Astrocyte of the spinal cord (primary cell): ENCODE measurements around the gene RNLS.
A peak's percentile ranks its signal among the peaks of the same experiment; 100 is the strongest.

ENCODE experiments used
- DNase-seq: peaks from one replicate; pipeline ENCODE4 v3.0.0; 2011; ENCODE audit warnings: low read depth, low spot score
- H3K4me3 ChIP-seq: 2 replicates; pipeline ENCODE4 v1.5.1; 2011; ENCODE audit warnings: low read depth, mild to moderate bottlenecking, low read length, moderate library complexity
- in situ Hi-C: cut with HindIII; loops from 2 replicates; pipeline ENCODE4 v1.10.0; 2017; ENCODE audit warnings: low sequenced_read_pairs
- TF ChIP-seq, protein P1 (sequence below): IDR thresholded peaks from 2 replicates; pipeline ENCODE4 v1.5.1; 2012; ENCODE audit warnings: low read depth, mild to moderate bottlenecking, low read length, inconsistent platforms

Gene RNLS

DNA sequence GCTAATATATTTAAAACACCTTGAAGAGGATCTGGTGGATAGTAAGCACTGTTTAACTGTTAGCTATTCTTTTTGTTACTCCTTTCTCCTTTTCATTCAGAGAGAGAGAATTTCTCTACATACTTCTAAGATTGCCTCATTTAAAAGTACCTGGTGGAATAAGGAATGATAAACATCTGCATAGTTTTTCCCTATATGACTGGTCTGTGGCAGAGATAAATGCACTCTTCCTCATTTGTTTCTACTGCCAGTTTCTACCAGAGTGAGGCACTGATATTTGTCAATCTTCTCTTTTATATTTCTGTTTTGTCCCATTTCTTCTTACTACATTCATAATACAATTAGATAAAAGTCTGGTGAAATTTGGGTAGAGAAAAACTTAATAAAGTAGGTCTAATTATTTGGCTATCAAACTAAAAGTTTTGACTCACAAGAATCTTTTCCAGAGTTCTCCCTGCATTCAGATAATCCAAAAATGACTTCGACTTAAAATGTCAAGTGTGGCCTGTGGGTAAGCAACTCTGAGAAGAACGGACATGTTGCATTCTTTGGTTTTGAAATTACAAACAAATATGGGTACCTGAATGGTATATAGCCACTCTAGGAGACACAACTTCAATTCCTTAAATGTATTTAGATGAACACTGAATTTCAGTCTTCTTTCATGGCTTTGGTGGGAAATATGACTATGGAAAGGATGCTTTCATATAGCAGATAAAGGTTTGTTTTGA, 38.8 kb downstream of the RNLS start:
- in situ Hi-C loops = no loop called here
- TF ChIP-seq, protein P1, sequence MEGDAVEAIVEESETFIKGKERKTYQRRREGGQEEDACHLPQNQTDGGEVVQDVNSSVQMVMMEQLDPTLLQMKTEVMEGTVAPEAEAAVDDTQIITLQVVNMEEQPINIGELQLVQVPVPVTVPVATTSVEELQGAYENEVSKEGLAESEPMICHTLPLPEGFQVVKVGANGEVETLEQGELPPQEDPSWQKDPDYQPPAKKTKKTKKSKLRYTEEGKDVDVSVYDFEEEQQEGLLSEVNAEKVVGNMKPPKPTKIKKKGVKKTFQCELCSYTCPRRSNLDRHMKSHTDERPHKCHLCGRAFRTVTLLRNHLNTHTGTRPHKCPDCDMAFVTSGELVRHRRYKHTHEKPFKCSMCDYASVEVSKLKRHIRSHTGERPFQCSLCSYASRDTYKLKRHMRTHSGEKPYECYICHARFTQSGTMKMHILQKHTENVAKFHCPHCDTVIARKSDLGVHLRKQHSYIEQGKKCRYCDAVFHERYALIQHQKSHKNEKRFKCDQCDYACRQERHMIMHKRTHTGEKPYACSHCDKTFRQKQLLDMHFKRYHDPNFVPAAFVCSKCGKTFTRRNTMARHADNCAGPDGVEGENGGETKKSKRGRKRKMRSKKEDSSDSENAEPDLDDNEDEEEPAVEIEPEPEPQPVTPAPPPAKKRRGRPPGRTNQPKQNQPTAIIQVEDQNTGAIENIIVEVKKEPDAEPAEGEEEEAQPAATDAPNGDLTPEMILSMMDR = no peak
- no peak overlapping the region for H3K4me3 ChIP-seq
- DNase-seq = no peak

DNA sequence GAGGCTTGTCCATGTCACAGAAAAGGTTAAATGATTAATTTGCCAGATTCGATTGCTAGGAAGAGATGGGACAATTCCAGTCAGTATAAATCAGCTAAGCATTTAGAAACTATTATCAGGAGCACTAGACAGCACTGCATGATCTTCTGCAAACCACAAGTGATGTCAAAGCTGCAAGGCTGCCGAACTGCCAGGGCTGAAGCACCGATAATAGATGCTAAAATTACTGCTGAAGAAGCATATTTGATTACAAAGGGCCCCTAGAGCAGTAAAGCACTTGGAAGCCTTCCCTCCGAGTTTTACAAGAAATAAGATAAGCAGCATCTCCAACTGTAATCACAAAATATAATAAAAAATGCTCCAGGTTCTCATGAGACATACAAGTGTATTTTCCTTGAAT, 40.6 kb downstream of the RNLS start:
- DNase-seq = no peak
- H3K4me3 ChIP-seq = no peak overlapping the region
- TF ChIP-seq, protein P1 = no peak
- in situ Hi-C loops = no loop called here

DNA sequence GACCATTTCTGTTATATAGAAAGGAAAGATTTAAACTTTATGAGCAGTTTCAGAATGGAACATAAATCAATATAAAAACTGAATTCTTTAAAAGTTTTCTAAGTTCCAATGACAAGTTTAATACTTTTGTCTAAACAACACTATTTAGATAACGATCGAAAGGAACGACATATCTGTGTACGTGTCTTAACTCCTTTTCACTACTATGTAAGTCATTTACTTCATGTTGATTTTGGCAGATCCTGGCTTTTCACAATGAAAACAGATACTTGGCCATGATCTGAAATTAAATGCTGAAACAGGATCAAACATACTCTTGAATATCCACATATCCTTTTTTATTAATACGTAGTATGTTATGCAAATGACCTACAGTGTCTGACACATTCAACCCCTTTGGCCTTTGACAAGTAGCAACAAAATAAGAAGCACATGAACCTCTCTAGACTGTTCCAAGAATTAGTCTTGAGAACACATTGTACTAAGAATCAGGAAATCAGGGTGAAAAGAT, 41.9 kb downstream of the RNLS start:
- DNase-seq = peak; percentile 52
- no peak overlapping the region for H3K4me3 ChIP-seq
- in situ Hi-C loops = no loop called here
- TF ChIP-seq, protein P1 = no peak

DNA sequence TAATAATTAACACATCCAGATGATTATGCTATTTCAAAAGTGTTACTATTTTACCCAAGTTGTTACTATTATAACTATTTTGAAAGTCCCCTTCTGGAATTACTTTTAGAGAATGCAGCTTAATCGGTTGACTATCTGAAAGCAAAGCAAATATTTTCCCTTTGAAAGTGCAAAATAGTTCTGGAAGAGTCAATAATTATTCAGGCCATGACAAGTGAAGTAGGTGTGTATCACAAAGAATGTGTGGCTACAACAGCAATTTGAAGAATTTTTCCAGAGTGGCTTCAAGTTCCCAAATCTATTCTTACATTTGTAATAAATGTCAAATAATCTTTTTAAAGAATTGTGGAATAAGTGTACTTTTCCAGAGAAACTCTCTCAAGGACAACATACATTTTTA, 42.8 kb downstream of the RNLS start:
- no peak for DNase-seq
- TF ChIP-seq, protein P1 = no peak
- no peak overlapping the region for H3K4me3 ChIP-seq
- in situ Hi-C loops = no loop called here

DNA sequence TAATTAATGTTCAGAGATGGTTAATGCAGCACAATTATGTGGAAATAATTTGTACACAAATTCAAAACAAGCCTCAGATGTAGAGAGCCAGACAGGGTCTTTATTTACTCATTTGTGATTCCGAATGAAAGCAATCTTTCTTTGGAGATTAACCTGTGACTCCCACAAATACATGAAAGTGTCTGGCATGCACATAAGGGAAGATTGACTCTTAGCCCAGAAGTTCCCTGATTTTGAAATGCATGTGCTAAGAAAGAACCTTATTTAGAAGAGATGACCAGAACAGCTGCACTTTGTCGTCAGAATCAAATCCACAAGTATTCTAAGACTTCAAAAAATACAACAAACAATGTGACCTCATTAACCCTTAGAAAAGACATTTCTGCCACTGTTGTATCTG, 45.1 kb downstream of the RNLS start:
- peak; percentile 61 for DNase-seq
- H3K4me3 ChIP-seq = no peak overlapping the region
- TF ChIP-seq, protein P1 = no peak
- in situ Hi-C loops = no loop called here

DNA sequence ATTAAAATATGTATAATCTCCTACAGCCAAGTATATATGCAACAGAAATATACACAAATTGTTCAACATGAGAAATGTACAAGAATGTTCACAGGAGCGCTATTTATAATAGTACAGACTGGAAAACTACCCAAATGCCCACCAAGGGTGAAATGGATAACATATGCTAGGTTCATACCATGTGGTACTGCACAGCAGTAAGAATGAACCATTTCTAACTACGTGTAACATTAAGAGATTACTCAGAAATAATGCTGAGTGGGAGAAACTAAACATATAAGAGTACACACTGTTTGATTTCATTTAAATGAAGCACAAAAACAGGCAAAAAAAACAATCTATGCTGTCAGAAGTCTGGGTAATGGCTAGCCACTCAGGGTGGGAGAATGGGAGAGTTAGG, 45.8 kb downstream of the RNLS start:
- DNase-seq = no peak
- in situ Hi-C loops = no loop called here
- TF ChIP-seq, protein P1 = no peak
- no peak overlapping the region for H3K4me3 ChIP-seq
